Measurements from ENCODE around the gene SPATA6.
"Not testable (repeated sequence)": the region's sequence is repeated elsewhere in the genome, so short reads cannot be mapped to it uniquely, and the experiment has no call there.

DNA sequence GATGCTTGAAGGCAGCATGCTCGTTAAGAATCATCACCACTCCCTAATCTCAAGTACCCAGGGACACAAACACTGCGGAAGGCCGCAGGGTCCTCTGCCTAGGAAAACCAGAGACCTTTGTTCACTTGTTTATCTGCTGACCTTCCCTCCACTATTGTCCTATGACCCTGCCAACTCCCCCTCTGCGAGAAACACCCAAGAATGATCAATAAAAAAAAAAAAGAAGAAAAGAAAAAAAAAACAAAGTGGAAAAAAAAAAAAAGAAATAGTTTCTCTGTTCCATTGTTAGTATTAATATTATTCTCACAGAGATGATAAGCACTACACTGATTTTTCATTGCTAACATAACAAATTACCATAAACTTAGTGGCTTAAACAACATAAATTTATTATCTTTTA lies 8.0 kb upstream of the SPATA6 start:
- not testable (repeated sequence) for TF ChIP-seq RAD21 (IDR thresholded peaks at IDR 0.05; ENCODE audit: low read length); BHLHE40 (IDR thresholded peaks at IDR 0.05; ENCODE audit: low read depth, low read length); CHD1 (IDR thresholded peaks at IDR 0.05; ENCODE audit: low read depth, low read length); POLR2A (IDR thresholded peaks at IDR 0.05; ENCODE audit: low read depth, low read length); RFX5 (IDR thresholded peaks at IDR 0.05; ENCODE audit: low read depth, low read length); MXI1 (IDR thresholded peaks at IDR 0.05; ENCODE audit: borderline replicate concordance, low read depth, low read length); MAZ (IDR thresholded peaks at IDR 0.05; ENCODE audit: borderline replicate concordance, low read depth, low read length); FOS (IDR thresholded peaks at IDR 0.05; ENCODE audit: low read depth, low read length); CEBPB (IDR thresholded peaks at IDR 0.05; ENCODE audit: low read depth, low read length); RCOR1 (IDR thresholded peaks at IDR 0.05; ENCODE audit: insufficient replicate concordance, low read length); MAFK (IDR thresholded peaks at IDR 0.05; ENCODE audit: low read depth, low read length)
- TF ChIP-seq, protein P1, sequence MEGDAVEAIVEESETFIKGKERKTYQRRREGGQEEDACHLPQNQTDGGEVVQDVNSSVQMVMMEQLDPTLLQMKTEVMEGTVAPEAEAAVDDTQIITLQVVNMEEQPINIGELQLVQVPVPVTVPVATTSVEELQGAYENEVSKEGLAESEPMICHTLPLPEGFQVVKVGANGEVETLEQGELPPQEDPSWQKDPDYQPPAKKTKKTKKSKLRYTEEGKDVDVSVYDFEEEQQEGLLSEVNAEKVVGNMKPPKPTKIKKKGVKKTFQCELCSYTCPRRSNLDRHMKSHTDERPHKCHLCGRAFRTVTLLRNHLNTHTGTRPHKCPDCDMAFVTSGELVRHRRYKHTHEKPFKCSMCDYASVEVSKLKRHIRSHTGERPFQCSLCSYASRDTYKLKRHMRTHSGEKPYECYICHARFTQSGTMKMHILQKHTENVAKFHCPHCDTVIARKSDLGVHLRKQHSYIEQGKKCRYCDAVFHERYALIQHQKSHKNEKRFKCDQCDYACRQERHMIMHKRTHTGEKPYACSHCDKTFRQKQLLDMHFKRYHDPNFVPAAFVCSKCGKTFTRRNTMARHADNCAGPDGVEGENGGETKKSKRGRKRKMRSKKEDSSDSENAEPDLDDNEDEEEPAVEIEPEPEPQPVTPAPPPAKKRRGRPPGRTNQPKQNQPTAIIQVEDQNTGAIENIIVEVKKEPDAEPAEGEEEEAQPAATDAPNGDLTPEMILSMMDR (conservative IDR thresholded peaks at IDR 0.05; ENCODE audit: low read depth, low read length): not testable (repeated sequence)
- TF ChIP-seq, protein P2, sequence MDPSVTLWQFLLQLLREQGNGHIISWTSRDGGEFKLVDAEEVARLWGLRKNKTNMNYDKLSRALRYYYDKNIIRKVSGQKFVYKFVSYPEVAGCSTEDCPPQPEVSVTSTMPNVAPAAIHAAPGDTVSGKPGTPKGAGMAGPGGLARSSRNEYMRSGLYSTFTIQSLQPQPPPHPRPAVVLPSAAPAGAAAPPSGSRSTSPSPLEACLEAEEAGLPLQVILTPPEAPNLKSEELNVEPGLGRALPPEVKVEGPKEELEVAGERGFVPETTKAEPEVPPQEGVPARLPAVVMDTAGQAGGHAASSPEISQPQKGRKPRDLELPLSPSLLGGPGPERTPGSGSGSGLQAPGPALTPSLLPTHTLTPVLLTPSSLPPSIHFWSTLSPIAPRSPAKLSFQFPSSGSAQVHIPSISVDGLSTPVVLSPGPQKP (IDR thresholded peaks at IDR 0.05; ENCODE audit: borderline replicate concordance, low read depth, low read length): not testable (repeated sequence)
- TF ChIP-seq, protein P3, sequence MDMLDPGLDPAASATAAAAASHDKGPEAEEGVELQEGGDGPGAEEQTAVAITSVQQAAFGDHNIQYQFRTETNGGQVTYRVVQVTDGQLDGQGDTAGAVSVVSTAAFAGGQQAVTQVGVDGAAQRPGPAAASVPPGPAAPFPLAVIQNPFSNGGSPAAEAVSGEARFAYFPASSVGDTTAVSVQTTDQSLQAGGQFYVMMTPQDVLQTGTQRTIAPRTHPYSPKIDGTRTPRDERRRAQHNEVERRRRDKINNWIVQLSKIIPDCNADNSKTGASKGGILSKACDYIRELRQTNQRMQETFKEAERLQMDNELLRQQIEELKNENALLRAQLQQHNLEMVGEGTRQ (IDR thresholded peaks at IDR 0.05; ENCODE audit: low read depth, low read length): not testable (repeated sequence)
